ENCODE data around the gene MTOR.
"Not testable (repeated sequence)": the region's sequence is repeated elsewhere in the genome, so short reads cannot be mapped to it uniquely, and the experiment has no call there.

The MTOR gene

GRCh38 chr1:11262171-11263049 lies at the start of gene MTOR:
MTOR (minus strand) TSS chr1:11262551; CDS start chr1:11259409, 3,142 bp downstream.
- Histone ChIP-seq H3K27ac (peak within 1 kb of the TSS; percentile 38 to 95 (median 89)), H3K4me3 (peak within 1 kb of the TSS; percentile 79 to 100 (median 88))

GRCh38 chr1:11309385-11309784 lies 47.0 kb upstream of the MTOR start:
- H3K4me3 ChIP-seq = no peak overlapping the region
- H3K27ac ChIP-seq = no peak overlapping the region

GRCh38 chr1:11308699-11309224 lies 46.4 kb upstream of the MTOR start:
- H3K27ac ChIP-seq = no peak overlapping the region
- H3K4me3 ChIP-seq = no peak overlapping the region

DNA sequence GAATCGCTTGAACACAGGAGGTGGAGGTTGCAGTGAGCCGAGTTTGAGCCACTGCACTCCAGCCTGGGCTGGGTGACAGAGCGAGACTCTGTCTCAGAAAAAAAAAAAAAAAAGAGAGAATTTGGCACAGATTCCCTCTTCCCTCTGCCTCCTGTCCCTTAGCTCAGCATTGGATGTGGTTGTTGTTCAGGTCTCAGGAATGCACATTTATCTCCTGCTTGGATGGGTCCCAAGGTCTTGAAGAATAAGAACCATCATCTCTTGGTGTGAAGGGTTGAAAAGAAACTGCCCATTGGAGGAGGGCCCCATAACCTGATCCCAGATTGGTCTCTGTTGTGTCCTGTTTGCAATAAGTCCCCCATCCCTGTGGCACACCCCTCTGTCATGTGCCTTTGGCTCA lies 45.5 kb upstream of the MTOR start:
- Histone ChIP-seq H3K4me3 (no peak overlapping the region), H3K27ac (no peak overlapping the region)

- not testable (repeated sequence) for H3K4me3 ChIP-seq, H3K27ac ChIP-seq
These were observed 43.2 kb upstream of the MTOR start for GRCh38 chr1:11305516-11305915.

DNA sequence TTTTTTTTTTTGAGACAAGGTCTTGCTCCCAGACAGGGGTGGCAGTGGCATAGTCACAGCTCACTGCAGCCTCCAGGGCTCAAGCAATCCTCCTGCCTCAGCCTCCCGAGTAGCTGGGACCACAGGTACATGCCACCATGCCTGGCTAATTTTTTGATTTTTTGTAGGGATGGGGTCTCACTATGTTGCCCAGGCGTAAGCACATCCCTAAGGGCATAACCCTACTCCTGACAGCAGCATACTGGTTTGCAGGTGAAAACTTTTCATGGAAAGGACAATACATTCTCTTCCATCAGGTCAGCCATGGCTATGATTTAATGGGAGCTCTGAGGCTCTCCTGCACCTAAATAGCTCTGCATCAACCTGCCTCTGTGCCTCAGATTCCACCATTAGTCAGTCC lies 40.0 kb upstream of the MTOR start:
- H3K4me3 ChIP-seq = no peak overlapping the region
- H3K27ac ChIP-seq = no peak overlapping the region

DNA sequence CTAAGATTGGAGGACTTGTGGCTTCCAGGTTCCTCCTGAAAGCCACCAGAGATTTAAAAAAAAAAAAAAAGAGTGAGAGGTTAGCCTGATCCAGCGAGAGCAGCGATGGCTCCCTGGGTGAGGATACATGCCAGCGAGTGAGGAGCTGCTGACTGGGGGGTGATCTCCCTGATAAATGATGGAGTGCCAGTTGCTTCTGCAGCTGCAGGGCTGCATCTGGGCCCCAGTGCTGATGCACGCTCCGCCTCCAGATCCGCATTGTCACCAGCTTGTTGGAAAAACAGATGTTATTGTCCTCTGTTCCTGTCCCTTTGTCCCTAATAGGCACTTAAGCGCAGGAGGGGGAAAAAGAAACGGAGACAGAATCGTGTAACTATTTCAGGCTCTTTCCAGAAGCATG lies 39.2 kb upstream of the MTOR start:
- no peak overlapping the region for H3K27ac ChIP-seq
- H3K4me3 ChIP-seq = no peak overlapping the region

GRCh38 chr1:11299225-11299574 lies 36.8 kb upstream of the MTOR start:
- H3K27ac ChIP-seq = no peak overlapping the region
- no peak overlapping the region for H3K4me3 ChIP-seq

- no peak overlapping the region for H3K4me3 ChIP-seq
- no peak overlapping the region for H3K27ac ChIP-seq
These were observed 36.3 kb upstream of the MTOR start for GRCh38 chr1:11298390-11299224.

DNA sequence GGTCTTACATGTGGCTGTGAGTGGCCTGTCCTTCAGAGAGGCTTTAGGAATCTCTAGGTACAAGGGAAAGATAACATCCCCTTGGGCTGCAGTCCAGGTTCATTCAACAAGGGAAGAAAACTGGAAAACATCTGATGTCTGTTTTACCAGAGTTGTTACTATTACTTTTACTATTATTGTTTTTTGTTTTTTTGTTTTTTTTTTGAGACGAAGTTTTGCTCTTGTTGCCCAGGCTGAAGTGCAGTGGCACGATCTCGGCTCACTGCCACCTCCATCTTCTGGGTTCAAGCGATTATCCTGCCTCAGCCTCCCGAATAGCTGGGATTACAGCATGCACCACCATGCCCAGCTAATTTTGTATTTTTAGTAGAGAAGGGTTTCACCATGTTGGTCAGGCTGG lies 35.4 kb upstream of the MTOR start:
- H3K27ac ChIP-seq, H3K4me3 ChIP-seq: not testable (repeated sequence)

- Histone ChIP-seq H3K4me3 (no peak overlapping the region), H3K27ac (no peak overlapping the region)
These were observed 33.6 kb upstream of the MTOR start for GRCh38 chr1:11295905-11296304.

DNA sequence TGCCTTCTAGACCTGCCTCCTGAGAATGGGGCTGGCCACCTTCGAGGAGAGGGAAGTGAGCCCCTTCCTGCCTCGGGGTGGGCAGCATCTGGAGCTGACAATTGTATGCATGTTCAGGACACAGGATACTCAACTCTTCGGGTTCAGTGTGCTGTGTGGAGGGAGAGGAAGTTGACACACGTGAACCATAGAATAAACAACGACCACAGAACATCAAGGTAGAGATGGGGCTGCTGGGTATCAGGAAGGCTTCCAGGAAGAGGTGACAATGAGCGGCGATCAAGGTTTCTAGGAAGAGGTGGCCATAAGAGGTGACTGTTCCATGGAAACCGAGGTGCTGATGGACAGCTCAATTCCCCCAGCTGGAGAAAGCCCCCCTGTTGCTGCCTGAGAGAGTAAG lies 32.6 kb upstream of the MTOR start:
- H3K27ac ChIP-seq = no peak overlapping the region
- H3K4me3 ChIP-seq = no peak overlapping the region

- Histone ChIP-seq H3K27ac (no peak overlapping the region), H3K4me3 (no peak overlapping the region)
These were observed 31.5 kb upstream of the MTOR start for GRCh38 chr1:11293856-11294255.

- H3K4me3 ChIP-seq = no peak overlapping the region
- no peak overlapping the region for H3K27ac ChIP-seq
These were observed 28.7 kb upstream of the MTOR start for GRCh38 chr1:11291049-11291448.

DNA sequence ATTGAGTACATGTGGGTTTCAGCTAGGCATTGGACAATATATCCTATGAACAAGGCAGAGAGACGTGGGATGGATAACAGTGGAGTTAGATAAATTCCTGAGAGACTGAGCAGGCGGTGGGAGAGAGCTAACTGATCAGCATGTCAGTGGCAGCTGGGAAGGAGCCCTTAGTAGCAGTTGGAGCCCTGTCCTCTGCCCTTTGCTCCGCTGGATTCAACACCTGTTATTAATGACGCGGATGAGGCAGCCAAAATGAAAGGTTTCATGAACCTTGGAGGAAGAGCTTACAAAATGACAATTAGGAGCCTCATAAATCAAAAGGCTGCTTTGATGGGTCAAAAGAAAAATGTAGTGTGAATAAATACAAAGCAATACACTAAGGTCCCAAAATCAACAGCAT lies 26.7 kb upstream of the MTOR start:
- Histone ChIP-seq H3K4me3 (no peak overlapping the region), H3K27ac (no peak overlapping the region)

- Histone ChIP-seq H3K27ac (peak overlapping the region in 1 of 21 experiments; percentile 8), H3K4me3 (no peak overlapping the region)
These were observed 24.5 kb upstream of the MTOR start for GRCh38 chr1:11286735-11287410.

DNA sequence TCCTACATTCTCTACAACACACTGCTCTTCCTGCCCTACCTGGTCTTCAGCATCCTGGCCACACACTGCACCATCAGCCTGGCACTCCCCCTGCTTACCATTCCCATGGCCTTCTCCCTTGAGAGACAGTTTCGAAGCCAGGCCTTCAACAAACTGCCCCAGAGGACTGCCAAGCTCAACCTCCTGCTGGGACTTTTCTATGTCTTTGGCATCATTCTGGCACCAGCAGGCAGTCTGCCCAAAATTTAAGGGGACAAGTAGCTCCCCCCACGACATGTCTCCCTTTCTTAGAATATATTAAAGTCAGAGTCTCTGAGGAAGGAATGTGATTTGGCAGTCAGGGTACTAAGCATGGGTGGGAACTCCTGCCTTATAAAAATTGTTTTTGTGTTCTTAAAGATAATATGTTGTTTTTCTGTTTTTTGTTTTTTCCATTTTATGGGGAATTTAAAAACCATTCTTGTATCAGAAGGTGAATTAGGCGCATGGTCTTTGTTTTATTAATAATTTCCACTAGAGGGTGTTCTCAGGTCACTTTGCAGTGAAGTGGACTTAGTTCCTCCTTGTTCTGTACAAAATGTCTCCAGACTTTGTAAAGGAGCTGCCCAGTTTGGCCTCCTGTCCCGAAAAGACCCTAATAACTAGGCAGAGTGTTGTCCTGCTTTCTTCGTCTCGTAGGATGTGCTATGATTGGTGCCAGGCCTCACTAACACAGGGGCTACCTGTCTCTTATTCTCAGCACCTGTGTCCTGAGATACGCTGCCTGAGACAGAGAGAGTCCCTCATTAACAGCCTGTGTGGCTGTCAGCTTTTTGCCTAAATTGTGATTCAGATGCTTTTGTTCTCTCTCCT lies 23.8 kb upstream of the MTOR start:
- peak overlapping the region in 1 of 21 experiments; percentile 8 for H3K27ac ChIP-seq
- H3K4me3 ChIP-seq = no peak overlapping the region

- Histone ChIP-seq H3K4me3 (no peak overlapping the region), H3K27ac (no peak overlapping the region)
These were observed 22.4 kb upstream of the MTOR start for GRCh38 chr1:11284784-11285183.

- H3K27ac ChIP-seq = no peak overlapping the region
- no peak overlapping the region for H3K4me3 ChIP-seq
These were observed 20.8 kb upstream of the MTOR start for GRCh38 chr1:11283151-11283550.

Measured in skin epidermis (tissue), 12 donors.